GM12878 (cell line): Measurements from ENCODE around the gene SCTR. TPM values are rescaled to one million over a fixed set of nuclear protein-coding genes. Genes with fewer than 3 reads are reported as not detected.

Experiments used
- ATAC-seq: fragments of 200-7000 bp; cut with Tn5 transposase; 3 replicates; pipeline ENCODE4 v1.9.1; 2020; ENCODE audit warnings: mild to moderate bottlenecking, moderate library complexity
- BruUV-seq: library from RNA; stranded (reverse); fragments of 400-500 nt; replicated peaks from 2 replicates; lab custom pipeline; 2021; lab: Mats Ljungman, UMichigan
- CTCF ChIA-PET: fragments of 300-600 bp; sonication (Branson Sonifier 250); formaldehyde crosslinking; extraction: SDS; loops from one replicate; lab custom pipeline; 2021; ENCODE audit warnings: inconsistent platforms; lab: Yijun Ruan, JAX
- POLR2A ChIA-PET: fragments of 350-600 bp; formaldehyde crosslinking; extraction: SDS; loops from one replicate; lab custom pipeline; 2021; ENCODE audit warnings: inconsistent platforms; lab: Charles Lee
- RAD21 ChIA-PET: fragments of 300-600 bp; sonication (Branson Sonifier 250); formaldehyde crosslinking; loops from one replicate; lab custom pipeline; 2023; ENCODE audit warnings: antibody characterized with exemption; ENCODE audit not compliant: unreplicated experiment; lab: Charles Lee
- SMC1A ChIA-PET: fragments of 300-600 bp; sonication (Branson Sonifier 250); formaldehyde crosslinking; loops from one replicate; lab custom pipeline; 2023; ENCODE audit not compliant: unreplicated experiment, uncharacterized antibody; lab: Charles Lee
- DNase-seq: peaks from one replicate; pipeline ENCODE4 v3.0.0-alpha.2; 2011; ENCODE audit warnings: low read depth, low spot score
- FAIRE-seq: peaks from 3 replicates; lab custom pipeline; 2011; peaks lifted over from hg19 to GRCh38; lab: Jason Lieb, UNC
- H2AFZ ChIP-seq: 2 replicates; pipeline ENCODE4 v1.6.0; 2011; ENCODE audit warnings: low read depth, low read length, control low read depth; ENCODE audit not compliant: control insufficient read depth
- H3K27ac ChIP-seq: 2 replicates; pipeline ENCODE4 v1.5.1; 2011; ENCODE audit warnings: control low read depth; ENCODE audit not compliant: control insufficient read depth, insufficient read depth
- H3K27me3 ChIP-seq, 2 experiments: replicated peaks in 1 of 2; 2 replicates each; pipeline versions ENCODE4 v1.6.0 to v1.6.1; 2011; ENCODE audit warnings: low read length in 1 of 2; ENCODE audit not compliant: control insufficient read depth in 2 of 2, insufficient read depth in 2 of 2
- H3K36me3 ChIP-seq, 2 experiments: 2 replicates each; pipeline ENCODE4 v1.5.1; 2011; ENCODE audit warnings: low read length in 1 of 2; ENCODE audit not compliant: control insufficient read depth in 2 of 2, insufficient read depth in 2 of 2
- H3K4me1 ChIP-seq: 2 replicates; pipeline ENCODE4 v1.6.1; 2011; ENCODE audit warnings: mild to moderate bottlenecking, low read length, moderate library complexity, mixed read lengths; ENCODE audit not compliant: control insufficient read depth, insufficient read depth
- H3K4me2 ChIP-seq: 2 replicates; pipeline ENCODE4 v1.6.0; 2011; ENCODE audit warnings: control low read depth; ENCODE audit not compliant: control insufficient read depth, insufficient read depth
- H3K4me3 ChIP-seq: fragments of 200-600 bp; sonication (generic); 2 replicates; pipeline ENCODE4 v1.5.1; 2016
- H3K79me2 ChIP-seq: 2 replicates; pipeline ENCODE4 v1.6.0; 2011; ENCODE audit warnings: low read length; ENCODE audit not compliant: control insufficient read depth, insufficient read depth
- H3K9ac ChIP-seq: 2 replicates; pipeline ENCODE4 v1.8.0; 2011; ENCODE audit warnings: low read length, control low read depth, mixed read lengths; ENCODE audit not compliant: control insufficient read depth, insufficient read depth
- H3K9me3 ChIP-seq: replicated peaks from 3 replicates; pipeline ENCODE4 v1.5.1; 2011; ENCODE audit warnings: mild to moderate bottlenecking, low read length; ENCODE audit not compliant: control insufficient read depth, insufficient read depth
- H4K20me1 ChIP-seq: 2 replicates; pipeline ENCODE4 v1.6.0; 2011; ENCODE audit not compliant: control insufficient read depth, insufficient read depth
- BCL11A ChIP-seq: IDR thresholded peaks from 2 replicates; pipeline ENCODE4 v1.6.1; 2011; ENCODE audit warnings: low read depth, low read length
- BMI1 ChIP-seq: fragments of 450-650 bp; IDR thresholded peaks from 2 replicates; pipeline ENCODE4 v1.6.1; 2016; ENCODE audit warnings: mild to moderate bottlenecking, moderate library complexity, borderline replicate concordance
- GABPA ChIP-seq: IDR thresholded peaks from 2 replicates; pipeline ENCODE4 v1.6.1; 2014; ENCODE audit warnings: antibody characterized with exemption, low read depth, mild to moderate bottlenecking, inconsistent platforms
- GATAD2B ChIP-seq: fragments of 450-650 bp; conservative IDR thresholded peaks from 2 replicates; pipeline ENCODE4 v1.6.1; 2017; ENCODE audit warnings: low read depth, mild to moderate bottlenecking, moderate library complexity
- HDGF ChIP-seq: fragments of 450-650 bp; IDR thresholded peaks from 2 replicates; pipeline ENCODE4 v1.6.1; 2016; ENCODE audit warnings: antibody characterized with exemption
- RELA ChIP-seq: fragments of 450-650 bp; IDR thresholded peaks from 2 replicates; pipeline ENCODE4 v1.8.0; 2014; ENCODE audit warnings: borderline replicate concordance; ENCODE audit not compliant: partially characterized antibody
- SMAD1 ChIP-seq: fragments of 450-650 bp; IDR thresholded peaks from 2 replicates; pipeline ENCODE4 v1.6.1; 2018; ENCODE audit warnings: mild to moderate bottlenecking, low read depth; ENCODE audit not compliant: partially characterized antibody
- USF1 ChIP-seq: IDR thresholded peaks from 2 replicates; pipeline ENCODE4 v1.6.1; 2011; ENCODE audit warnings: borderline replicate concordance, low read depth, mild to moderate bottlenecking, moderate library complexity, mixed read lengths, low read length; ENCODE audit not compliant: insufficient read depth; ENCODE audit errors: extremely low read length
- ZNF217 ChIP-seq: fragments of 450-650 bp; IDR thresholded peaks from 2 replicates; pipeline ENCODE4 v1.6.1; 2017; ENCODE audit warnings: antibody characterized with exemption, mild to moderate bottlenecking
- ZSCAN29 ChIP-seq: fragments of 450-650 bp; IDR thresholded peaks from 2 replicates; pipeline ENCODE4 v1.6.1; 2017; ENCODE audit warnings: mild to moderate bottlenecking, moderate library complexity
- WGBS: methylation state at CpG from one replicate; pipeline ENCODE4 v1.1.6; 2016; ENCODE audit warnings: low lambda C conversion rate; ENCODE audit not compliant: insufficient replicate concordance, insufficient coverage; ENCODE audit errors: missing lambda C conversion rate; 5-methylcytosine and 5-hydroxymethylcytosine counted together
- in situ Hi-C: fragments of 300-500 bp; cut with MboI; formaldehyde crosslinking; loops from 9 replicates; pipeline ENCODE4 v1.14.3; 2018; ENCODE audit warnings: mixed read lengths
- intact Hi-C: fragments of 100-400 bp; cut with micrococcal nuclease; formaldehyde crosslinking; loops from one replicate; pipeline ENCODE4 v1.14.2; 2022; ENCODE audit not compliant: unreplicated experiment
- polyA plus RNA-seq, 11 experiments: library from polyadenylated mRNA; depleted of rRNA in 4 of 11; unstranded in 6 of 11; stranded (reverse) in 5 of 11; fragments of >200 nt; fragmentation: Nextera tagmentation in 4 of 11; fragmentation: Illumina TruSeq in 1 of 11; extraction: Ambion mirVana in 4 of 11; extraction: Trizol in 1 of 11; gene quantifications; 1 replicate in 1 of 11; 2 replicates in 10 of 11; pipeline versions ENCODE4 v1.2.1 to v1.2.3, GENCODE V29; 2011 to 2016; ENCODE audit warnings: inconsistent platforms in 2 of 11, missing spikeins in 2 of 11, low read depth in 1 of 11
- total RNA-seq, 4 experiments: library from RNA; depleted of rRNA in 3 of 4; stranded (reverse); fragments of >200 nt in 3 of 4; fragmentation: Illumina TruSeq in 1 of 4; extraction: Trizol in 1 of 4; gene quantifications; 2 replicates each; pipeline versions ENCODE4 v1.2.1 to v1.2.3, GENCODE V29; 2013 to 2021

SCTR gene
- total and polyA plus RNA-seq, 10 of the 15 experiments (the other 5 are each of a cell fraction or from before 2014, with no cell fraction given) = 0.26 TPM; not detected in 9

GRCh38 chr2:119523383-119523951, 816 bp downstream of the SCTR start (continued):
- TF ChIP-seq HDGF = no peak
- TF ChIP-seq, all 136 proteins: peak for 0

GRCh38 chr2:119522671-119523070, 1.6 kb downstream of the SCTR start:
- Histone ChIP-seq H3K79me2 (no peaks in the 10 kb centered on the region), H3K4me1 (no peaks in the 10 kb centered on the region; the same call in 1 of the 2 replicates), H3K9ac (no peak overlapping the region), H3K4me3 (no peak overlapping the region), H3K4me2 (no peak overlapping the region), H3K36me3 (no peaks in the 10 kb centered on the region), H3K27me3 (peaks cover 3 to 7% of the 10 kb centered on the region in 2 experiments; a peak in 2 of 4 replicates), H3K9me3 (no peaks in the 10 kb centered on the region), H2AFZ (no peak overlapping the region), H4K20me1 (no peaks in the 10 kb centered on the region), H3K27ac (no peak overlapping the region)
- intact Hi-C loops = no loop called here
- in situ Hi-C loops = no loop called here
- POLR2A ChIA-PET = no interaction called here
- FAIRE-seq = no peak
- 42% methylated on average over 6 of the region's 6 CpGs for WGBS
- no TSS peak for BruUV-seq
- RAD21 ChIA-PET = no interaction called here
- no peak for TF ChIP-seq ZNF217
- no peak for TF ChIP-seq SMAD1
- TF ChIP-seq BMI1 = no peak
- TF ChIP-seq BCL11A = no peak
- no peak for TF ChIP-seq USF1
- no peak for TF ChIP-seq RELA
- TF ChIP-seq ZSCAN29 = no peak
- TF ChIP-seq GATAD2B = no peak
- no peak for TF ChIP-seq GABPA
- DNase-seq = no peak
- ATAC-seq = no peak
- CTCF ChIA-PET = no interaction called here
- SMC1A ChIA-PET = no interaction called here
